B cell (primary cell): ENCODE measurements around the gene SFSWAP. TPM values are rescaled to one million over a fixed set of nuclear protein-coding genes. Genes with fewer than 3 reads are reported as not detected.
A peak's percentile ranks its signal among the peaks of the same experiment; 100 is the strongest.

ENCODE experiments used
- ATAC-seq: fragments of 200-7000 bp; cut with Tn5 transposase; one replicate; pipeline ENCODE4 v1.10.0; 2021; ENCODE audit warnings: low read depth, mild to moderate bottlenecking, moderate number of reproducible peaks, moderate library complexity
- CTCF ChIA-PET: fragments of 350-600 bp; sonication (Branson Sonifier 250); formaldehyde crosslinking; loops from one replicate; lab custom pipeline; 2021; ENCODE audit warnings: antibody characterized with exemption, inconsistent platforms; lab: Charles Lee
- POLR2A ChIA-PET: fragments of 350-600 bp; sonication (Branson Sonifier 250); formaldehyde crosslinking; loops from one replicate; lab custom pipeline; 2021; ENCODE audit warnings: antibody characterized with exemption; lab: Charles Lee
- DNase-seq: peaks from one replicate; pipeline ENCODE4 v3.0.0; 2013
- H2AFZ ChIP-seq: 2 replicates; pipeline ENCODE4 v1.6.1; 2012; ENCODE audit warnings: mild to moderate bottlenecking, low read depth, low read length; ENCODE audit not compliant: insufficient read depth, poor library complexity, severe bottlenecking
- H3K27ac ChIP-seq, 2 donors: 1 replicate in 1 of 2; 2 replicates in 1 of 2; pipeline ENCODE4 v1.5.1; 2012 to 2013; ENCODE audit warnings: low read length in 2 of 2, mild to moderate bottlenecking in 2 of 2, moderate library complexity in 1 of 2
- H3K27me3 ChIP-seq, 4 experiments: fragments of 200-600 bp in 1 of 4; sonication (generic) in 1 of 4; replicated peaks in 1 of 4; 1 replicate in 2 of 4; 2 replicates in 2 of 4; pipeline versions ENCODE4 v1.6.1 to v1.7.0; 2013 to 2016; ENCODE audit warnings: low read length in 3 of 4, mild to moderate bottlenecking in 2 of 4, mixed read lengths in 1 of 4, moderate library complexity in 1 of 4; ENCODE audit not compliant: insufficient read depth in 4 of 4, control insufficient read depth in 3 of 4; ENCODE audit errors: control extremely low read depth in 1 of 4
- H3K36me3 ChIP-seq, 2 experiments: replicated peaks in 1 of 2; 1 replicate in 1 of 2; 2 replicates in 1 of 2; pipeline versions ENCODE4 v1.6.1 to v1.7.1; 2013; ENCODE audit warnings: low read length in 1 of 2; ENCODE audit not compliant: insufficient read depth in 2 of 2, control insufficient read depth in 1 of 2; ENCODE audit errors: control extremely low read depth in 1 of 2, extremely low read depth in 1 of 2
- H3K4me1 ChIP-seq, 2 donors: fragments of 200-600 bp in 1 of 2; sonication (generic) in 1 of 2; 1 replicate in 1 of 2; 2 replicates in 1 of 2; pipeline versions ENCODE4 v1.5.1 to v1.6.1; 2013 to 2017; ENCODE audit warnings: low read length in 2 of 2; ENCODE audit not compliant: control insufficient read depth in 2 of 2, insufficient read depth in 2 of 2
- H3K4me2 ChIP-seq: replicated peaks from 2 replicates; pipeline ENCODE3; 2012; ENCODE audit warnings: mild to moderate bottlenecking, low read depth, low read length; ENCODE audit not compliant: poor library complexity, severe bottlenecking
- H3K4me3 ChIP-seq, 5 experiments: fragments of 200-600 bp in 1 of 5; sonication (generic) in 1 of 5; 1 replicate in 3 of 5; 2 replicates in 2 of 5; pipeline versions ENCODE4 v1.5.1 to v1.7.0; 2011 to 2016; ENCODE audit warnings: low read length in 4 of 5, mild to moderate bottlenecking in 4 of 5, low read depth in 2 of 5, control low read depth in 1 of 5, moderate library complexity in 1 of 5; ENCODE audit not compliant: insufficient read depth in 1 of 5; ENCODE audit errors: control extremely low read depth in 1 of 5, extremely low read depth in 1 of 5
- H3K79me2 ChIP-seq: fragments of 200-600 bp; sonication (generic); one replicate; pipeline ENCODE4 v1.6.0; 2016; ENCODE audit warnings: low read length; ENCODE audit not compliant: control insufficient read depth, insufficient read depth
- H3K9ac ChIP-seq: fragments of 200-600 bp; sonication (generic); 2 replicates; pipeline ENCODE4 v1.6.1; 2017; ENCODE audit warnings: mild to moderate bottlenecking, low read length, moderate library complexity
- H3K9me3 ChIP-seq, 3 donors: one replicate each; pipeline versions ENCODE4 v1.6.1 to v1.7.1; 2013; ENCODE audit warnings: low read length in 2 of 3; ENCODE audit not compliant: control insufficient read depth in 2 of 3, insufficient read depth in 1 of 3; ENCODE audit errors: control extremely low read depth in 1 of 3
- H4K20me1 ChIP-seq: 2 replicates; pipeline ENCODE4 v1.6.0; 2012; ENCODE audit warnings: mild to moderate bottlenecking, low read length; ENCODE audit not compliant: insufficient read depth, control insufficient read depth, poor library complexity, severe bottlenecking
- H3K27ac Mint-ChIP-seq: one replicate; pipeline ENCODE4 v1.8.0; 2021; ENCODE audit warnings: mixed read lengths
- H3K27me3 Mint-ChIP-seq: one replicate; pipeline ENCODE4 v1.8.0; 2021; ENCODE audit warnings: mixed read lengths
- H3K4me1 Mint-ChIP-seq: one replicate; pipeline ENCODE4 v1.8.0; 2021; ENCODE audit warnings: mixed read lengths
- H3K4me3 Mint-ChIP-seq: one replicate; pipeline ENCODE4 v1.8.0; 2021; ENCODE audit warnings: mixed read lengths
- H3K9me3 Mint-ChIP-seq: one replicate; pipeline ENCODE4 v1.8.0; 2022; ENCODE audit warnings: mixed read lengths; ENCODE audit not compliant: insufficient read depth
- CTCF ChIP-seq: fragments of 200-600 bp; IDR thresholded peaks from one replicate; pipeline ENCODE4 v1.8.0; 2022; ENCODE audit warnings: antibody characterized with exemption, mild to moderate bottlenecking
- EZH2 ChIP-seq: IDR thresholded peaks from 2 replicates; pipeline ENCODE4 v1.6.1; 2012; ENCODE audit warnings: borderline replicate concordance, low read depth, mild to moderate bottlenecking, moderate library complexity, low read length; ENCODE audit not compliant: insufficient read depth, poor library complexity, severe bottlenecking
- whole genome bisulfite sequencing: methylation state at CpG from one replicate; pipeline ENCODE4 v1.1.5; 2013; ENCODE audit warnings: missing lambda C conversion rate; ENCODE audit not compliant: insufficient coverage; 5-methylcytosine and 5-hydroxymethylcytosine counted together
- intact Hi-C: fragments of 100-400 bp; cut with micrococcal nuclease; formaldehyde crosslinking; loops from one replicate; pipeline ENCODE4 v1.10.0; 2022
- polyA plus RNA-seq: library from polyadenylated mRNA; depleted of rRNA; stranded (reverse); fragments of >200 nt; gene quantifications from 2 replicates; pipeline ENCODE4 v1.2.3, GENCODE V29; 2012
- total RNA-seq, 2 donors: library from RNA; stranded (reverse); fragments of 120-200 nt in 1 of 2; gene quantifications; 1 replicate in 1 of 2; 2 replicates in 1 of 2; pipeline versions ENCODE4 v1.2.3 to v1.2.4, GENCODE V29; 2013 to 2022

The SFSWAP gene
- total and polyA plus RNA-seq, 2 donors (not counting 1 experiment from before 2014, with no cell fraction given), result 69.3 to 122 TPM

- no peak for TF ChIP-seq CTCF
- no peak for TF ChIP-seq EZH2
- no peak overlapping the region for H3K4me2 ChIP-seq
- H4K20me1 ChIP-seq, result peaks cover 25% of the 10 kb centered on the region
- H3K4me3 ChIP-seq, result no peak overlapping the region
- H3K27me3 Mint-ChIP-seq, result no peaks in the 10 kb centered on the region
- ChIA-PET POLR2A (no interaction called here), CTCF (no interaction called here)
- H2AFZ ChIP-seq, result no peak overlapping the region
- no peak overlapping the region for H3K27ac Mint-ChIP-seq
- H3K79me2 ChIP-seq, result peaks cover 42% of the 10 kb centered on the region
- no peak for ATAC-seq
- no peaks in the 10 kb centered on the region for H3K27me3 ChIP-seq
- peak overlapping the region; percentile 26 for H3K4me3 Mint-ChIP-seq
- peaks cover 16 to 22% of the 10 kb centered on the region in 2 donors for H3K4me1 ChIP-seq
- H3K9ac ChIP-seq, result no peak overlapping the region
- DNase-seq, result no peak
- 100% methylated on average over 5 of the region's 8 CpGs for WGBS
- intact Hi-C loops, result loop anchor here (5.0 kb wide), 2 partner anchors 59 to 184 kb away; no protein-coding TSS in a partner anchor
- H3K9me3 ChIP-seq, result no peaks in the 10 kb centered on the region
- H3K9me3 Mint-ChIP-seq, result peaks cover 3% of the 10 kb centered on the region
- peaks cover 6 to 50% of the 10 kb centered on the region in 2 experiments for H3K36me3 ChIP-seq
- H3K27ac ChIP-seq, result no peak overlapping the region
- peaks cover 30% of the 10 kb centered on the region for H3K4me1 Mint-ChIP-seq
These were observed 2.5 kb downstream of the SFSWAP start for GRCh38 chr12:131713349-131713748.

GRCh38 chr12:131714759-131715158, 3.9 kb downstream of the SFSWAP start:
- ChIA-PET CTCF (no interaction called here), POLR2A (no interaction called here)
- no peak for DNase-seq
- peaks cover 16 to 22% of the 10 kb centered on the region in 2 donors for H3K4me1 ChIP-seq
- no peak overlapping the region for H3K4me3 Mint-ChIP-seq
- TF ChIP-seq CTCF, result no peak
- TF ChIP-seq EZH2, result no peak
- H3K27ac Mint-ChIP-seq, result no peak overlapping the region
- peaks cover 25% of the 10 kb centered on the region for H4K20me1 ChIP-seq
- H3K27me3 Mint-ChIP-seq, result no peaks in the 10 kb centered on the region
- no peaks in the 10 kb centered on the region for H3K9me3 ChIP-seq
- no peak overlapping the region for H3K4me2 ChIP-seq
- peaks cover 55% of the 10 kb centered on the region for H3K79me2 ChIP-seq
- H3K9ac ChIP-seq, result no peak overlapping the region
- no peak overlapping the region for H2AFZ ChIP-seq
- no peaks in the 10 kb centered on the region for H3K9me3 Mint-ChIP-seq
- H3K36me3 ChIP-seq, result peaks cover 6 to 64% of the 10 kb centered on the region in 2 experiments
- intact Hi-C loops, result loop anchor here (5.0 kb wide), 2 partner anchors 58 to 183 kb away; no protein-coding TSS in a partner anchor
- peaks cover 28% of the 10 kb centered on the region for H3K4me1 Mint-ChIP-seq
- no peak overlapping the region for H3K4me3 ChIP-seq
- ATAC-seq, result no peak
- H3K27ac ChIP-seq, result no peak overlapping the region
- no peaks in the 10 kb centered on the region for H3K27me3 ChIP-seq
- 96% methylated on average over 7 of the region's 14 CpGs for WGBS
